Neural crest cell (in vitro differentiated cells): Measurements from ENCODE around the gene CAMKK2. TPM values are rescaled to one million over a fixed set of nuclear protein-coding genes. Genes with fewer than 3 reads are reported as not detected.

Source experiments
- DNase-seq: peaks from one replicate; pipeline ENCODE4 v3.0.0; 2021; ENCODE audit warnings: low read depth, mixed read lengths, low spot score
- H3K27ac Mint-ChIP-seq: one replicate; pipeline ENCODE4 v1.8.0; 2021; ENCODE audit warnings: mild to moderate bottlenecking, mixed read lengths; ENCODE audit not compliant: unreplicated experiment
- H3K27me3 Mint-ChIP-seq: 2 replicates; pipeline ENCODE4 v1.8.0; 2021; ENCODE audit warnings: low read depth, mild to moderate bottlenecking, mixed read lengths
- H3K36me3 Mint-ChIP-seq: 2 replicates; pipeline ENCODE4 v1.8.0; 2021; ENCODE audit warnings: low read depth, mild to moderate bottlenecking, mixed read lengths
- H3K4me1 Mint-ChIP-seq: 2 replicates; pipeline ENCODE4 v1.8.0; 2021; ENCODE audit warnings: mixed read lengths
- H3K4me3 Mint-ChIP-seq: one replicate; pipeline ENCODE4 v1.8.0; 2021; ENCODE audit warnings: mild to moderate bottlenecking, mixed read lengths
- H3K9me3 Mint-ChIP-seq: 2 replicates; pipeline ENCODE4 v1.8.0; 2021; ENCODE audit warnings: mixed read lengths
- CTCF ChIP-seq: fragments of 200-600 bp; sonication (generic); conservative IDR thresholded peaks from 2 replicates; pipeline ENCODE4 v1.5.0; 2021; ENCODE audit warnings: antibody characterized with exemption, mild to moderate bottlenecking
- total RNA-seq: library from RNA; stranded (reverse); gene quantifications from 2 replicates; pipeline ENCODE4 v1.2.1, GENCODE V29; 2021

The CAMKK2 gene
- total RNA-seq, 1 donor from 2014 or later: 43.1 TPM

DNA sequence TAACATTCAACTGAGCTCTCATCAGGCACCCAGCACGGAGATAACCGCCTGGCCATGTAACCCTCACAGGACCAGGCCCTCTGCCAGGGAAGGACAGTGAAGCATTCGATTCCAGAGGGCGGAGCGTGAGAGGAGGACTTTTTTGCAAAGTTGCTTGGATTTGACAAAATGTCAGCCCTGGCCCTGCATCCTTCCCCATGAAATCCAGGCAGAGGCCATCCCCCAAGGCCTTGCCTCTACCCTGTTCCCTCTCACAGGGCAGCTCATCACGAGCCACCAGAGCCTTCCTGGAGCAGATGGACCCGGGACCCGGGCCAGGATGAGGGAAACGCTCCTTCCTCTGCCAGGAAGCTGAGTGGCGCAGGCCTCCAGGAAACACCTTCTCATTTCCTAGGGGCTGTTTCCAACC lies 17.0 kb downstream of the CAMKK2 start:
- H3K36me3 Mint-ChIP-seq: peaks cover 10% of the 10 kb centered on the region
- no peak overlapping the region for H3K4me3 Mint-ChIP-seq
- H3K4me1 Mint-ChIP-seq: no peaks in the 10 kb centered on the region
- no peak overlapping the region for H3K27ac Mint-ChIP-seq
- H3K9me3 Mint-ChIP-seq: no peaks in the 10 kb centered on the region
- no peak for DNase-seq
- TF ChIP-seq CTCF: no peak
- H3K27me3 Mint-ChIP-seq: no peaks in the 10 kb centered on the region

DNA sequence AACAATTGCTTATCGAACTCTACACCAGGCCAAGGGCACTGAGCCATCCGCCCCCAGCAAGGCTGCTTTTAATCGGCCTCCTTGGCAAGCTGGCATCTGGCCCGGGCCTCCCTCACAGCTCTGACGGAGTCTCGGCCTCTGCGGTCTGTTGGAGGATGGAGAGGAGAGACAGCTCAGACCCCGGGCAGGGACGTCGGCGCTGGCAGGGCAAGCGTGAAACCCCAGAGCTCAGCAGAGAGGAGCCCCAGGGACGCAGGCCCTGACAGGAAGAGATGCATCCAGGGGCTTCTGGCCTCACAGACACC lies 17.5 kb downstream of the CAMKK2 start:
- Mint-ChIP-seq H3K27me3 (no peaks in the 10 kb centered on the region), H3K27ac (no peak overlapping the region), H3K4me3 (no peak overlapping the region), H3K4me1 (no peaks in the 10 kb centered on the region), H3K9me3 (no peaks in the 10 kb centered on the region), H3K36me3 (peaks cover 10% of the 10 kb centered on the region)
- no peak for DNase-seq
- TF ChIP-seq CTCF: no peak

- peaks cover 10% of the 10 kb centered on the region for H3K36me3 Mint-ChIP-seq
- H3K27ac Mint-ChIP-seq: no peak overlapping the region
- no peaks in the 10 kb centered on the region for H3K27me3 Mint-ChIP-seq
- H3K4me3 Mint-ChIP-seq: no peak overlapping the region
- no peaks in the 10 kb centered on the region for H3K9me3 Mint-ChIP-seq
- TF ChIP-seq CTCF: no peak
- H3K4me1 Mint-ChIP-seq: no peaks in the 10 kb centered on the region
- no peak for DNase-seq
Measured at GRCh38 chr12:121278169-121279070, 18.1 kb downstream of the CAMKK2 start.

- no peak for DNase-seq
- no peak overlapping the region for H3K4me3 Mint-ChIP-seq
- no peak overlapping the region for H3K27ac Mint-ChIP-seq
- TF ChIP-seq CTCF: no peak
- H3K9me3 Mint-ChIP-seq: no peaks in the 10 kb centered on the region
- H3K27me3 Mint-ChIP-seq: no peaks in the 10 kb centered on the region
- H3K4me1 Mint-ChIP-seq: no peaks in the 10 kb centered on the region
- H3K36me3 Mint-ChIP-seq: peaks cover 15% of the 10 kb centered on the region
Measured at GRCh38 chr12:121277374-121277759, 19.1 kb downstream of the CAMKK2 start.

GRCh38 chr12:121274036-121274763 lies 22.3 kb downstream of the CAMKK2 start:
- peaks cover 19% of the 10 kb centered on the region for H3K36me3 Mint-ChIP-seq

More at GRCh38 chr12:121274036-121274763, 22.3 kb downstream of the CAMKK2 start:
- DNase-seq: no peak
- no peak for TF ChIP-seq CTCF
- Mint-ChIP-seq H3K9me3 (no peaks in the 10 kb centered on the region), H3K4me3 (no peak overlapping the region), H3K4me1 (no peaks in the 10 kb centered on the region), H3K27me3 (no peaks in the 10 kb centered on the region), H3K27ac (no peak overlapping the region)
